ENCODE data around the gene CLDN24.

The CLDN24 gene

GRCh38 chr4:183299464-183299863 lies 22.8 kb downstream of the CLDN24 start:
- no peaks in the 10 kb centered on the region for H3F3A ChIP-seq (ENCODE audit: insufficient read depth)
- no peaks in the 10 kb centered on the region for H3K9me3 ChIP-seq (ENCODE audit: insufficient read depth, low read length)
- no peak overlapping the region for H3K4me2 ChIP-seq (ENCODE audit: low read depth, low read length, poor library complexity, severe bottlenecking)
- H3K9ac ChIP-seq (ENCODE audit: low read length) = no peak overlapping the region
- no peak for TF ChIP-seq EZH2phosphoT487 (conservative IDR thresholded peaks at IDR 0.05; ENCODE audit: low read length)
- TF ChIP-seq, protein P1, sequence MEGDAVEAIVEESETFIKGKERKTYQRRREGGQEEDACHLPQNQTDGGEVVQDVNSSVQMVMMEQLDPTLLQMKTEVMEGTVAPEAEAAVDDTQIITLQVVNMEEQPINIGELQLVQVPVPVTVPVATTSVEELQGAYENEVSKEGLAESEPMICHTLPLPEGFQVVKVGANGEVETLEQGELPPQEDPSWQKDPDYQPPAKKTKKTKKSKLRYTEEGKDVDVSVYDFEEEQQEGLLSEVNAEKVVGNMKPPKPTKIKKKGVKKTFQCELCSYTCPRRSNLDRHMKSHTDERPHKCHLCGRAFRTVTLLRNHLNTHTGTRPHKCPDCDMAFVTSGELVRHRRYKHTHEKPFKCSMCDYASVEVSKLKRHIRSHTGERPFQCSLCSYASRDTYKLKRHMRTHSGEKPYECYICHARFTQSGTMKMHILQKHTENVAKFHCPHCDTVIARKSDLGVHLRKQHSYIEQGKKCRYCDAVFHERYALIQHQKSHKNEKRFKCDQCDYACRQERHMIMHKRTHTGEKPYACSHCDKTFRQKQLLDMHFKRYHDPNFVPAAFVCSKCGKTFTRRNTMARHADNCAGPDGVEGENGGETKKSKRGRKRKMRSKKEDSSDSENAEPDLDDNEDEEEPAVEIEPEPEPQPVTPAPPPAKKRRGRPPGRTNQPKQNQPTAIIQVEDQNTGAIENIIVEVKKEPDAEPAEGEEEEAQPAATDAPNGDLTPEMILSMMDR (IDR thresholded peaks at IDR 0.05; ENCODE audit: insufficient read depth, low read length, poor library complexity, severe bottlenecking) = no peak
- no peaks in the 10 kb centered on the region for H3K9me2 ChIP-seq (replicated peaks; ENCODE audit: insufficient read depth, low read length)
- H3K36me3 ChIP-seq (ENCODE audit: low read length) = no peaks in the 10 kb centered on the region
- no peak overlapping the region for H3K4me3 ChIP-seq (ENCODE audit: insufficient read depth, low read length, poor library complexity, severe bottlenecking)
- no peak overlapping the region for H3K27ac ChIP-seq (ENCODE audit: low read depth, low read length)
- H3K27me3 ChIP-seq (ENCODE audit: low read length) = no peaks in the 10 kb centered on the region
- no peak overlapping the region for H2AFZ ChIP-seq (ENCODE audit: low read depth, low read length, severe bottlenecking)
- no peaks in the 10 kb centered on the region for H3K79me2 ChIP-seq (ENCODE audit: insufficient read depth, low read length)
- H4K20me1 ChIP-seq (ENCODE audit: low read depth, low read length) = no peaks in the 10 kb centered on the region

DNA sequence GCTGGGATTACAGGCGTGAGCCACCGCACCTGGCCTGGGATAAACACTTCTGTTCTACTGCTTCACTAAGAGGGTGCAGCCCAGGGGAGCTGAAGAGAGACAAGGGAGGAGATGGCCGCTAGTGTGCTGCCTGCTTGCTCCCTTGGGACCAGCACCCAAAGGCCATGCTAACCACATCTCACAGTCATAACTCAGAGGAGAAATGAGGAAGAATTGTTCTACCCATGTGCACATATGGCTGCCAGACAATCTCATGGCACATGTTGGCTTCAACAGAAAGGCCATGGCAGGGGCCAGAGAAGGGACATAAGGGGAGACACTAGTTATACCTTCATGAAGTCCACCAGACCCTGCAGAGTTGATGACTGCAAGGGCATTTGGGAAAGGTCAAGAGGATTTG lies 24.6 kb downstream of the CLDN24 start:
- Histone ChIP-seq H3K4me3 (ENCODE audit: insufficient read depth, low read length, poor library complexity, severe bottlenecking) (no peak overlapping the region), H3K9me2 (replicated peaks; ENCODE audit: insufficient read depth, low read length) (no peaks in the 10 kb centered on the region), H3K9ac (ENCODE audit: low read length) (no peak overlapping the region), H3K4me2 (ENCODE audit: low read depth, low read length, poor library complexity, severe bottlenecking) (no peak overlapping the region), H4K20me1 (ENCODE audit: low read depth, low read length) (no peaks in the 10 kb centered on the region), H2AFZ (ENCODE audit: low read depth, low read length, severe bottlenecking) (no peak overlapping the region), H3K79me2 (ENCODE audit: insufficient read depth, low read length) (no peaks in the 10 kb centered on the region), H3F3A (ENCODE audit: insufficient read depth) (no peaks in the 10 kb centered on the region), H3K36me3 (ENCODE audit: low read length) (no peaks in the 10 kb centered on the region), H3K9me3 (ENCODE audit: insufficient read depth, low read length) (no peaks in the 10 kb centered on the region), H3K27me3 (ENCODE audit: low read length) (no peaks in the 10 kb centered on the region), H3K27ac (ENCODE audit: low read depth, low read length) (no peak overlapping the region)
- TF ChIP-seq, protein P1 (IDR thresholded peaks at IDR 0.05; ENCODE audit: insufficient read depth, low read length, poor library complexity, severe bottlenecking) = no peak
- no peak for TF ChIP-seq EZH2phosphoT487 (conservative IDR thresholded peaks at IDR 0.05; ENCODE audit: low read length)

DNA sequence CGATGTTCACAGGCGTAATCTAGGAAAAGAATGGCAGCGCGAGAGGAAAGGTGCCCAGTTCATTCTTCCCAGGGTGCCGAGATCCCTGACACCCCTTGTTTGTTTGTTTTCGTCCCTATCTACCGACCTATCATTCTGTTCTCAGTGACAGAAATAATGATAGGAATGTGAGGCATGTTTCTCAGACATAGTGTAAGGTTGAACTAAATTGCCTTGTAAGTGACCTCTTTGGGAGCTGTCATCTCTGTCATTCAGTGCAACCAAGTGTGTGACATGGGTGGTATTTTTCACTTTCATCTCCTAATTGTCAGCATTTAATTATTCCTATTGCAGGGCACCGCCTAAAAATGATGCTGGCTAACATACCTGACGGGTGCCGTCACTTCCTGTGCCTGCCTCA lies 26.5 kb downstream of the CLDN24 start:
- H3K9me2 ChIP-seq (replicated peaks; ENCODE audit: insufficient read depth, low read length) = no peaks in the 10 kb centered on the region
- H3F3A ChIP-seq (ENCODE audit: insufficient read depth) = no peaks in the 10 kb centered on the region
- H3K9ac ChIP-seq (ENCODE audit: low read length) = no peak overlapping the region
- no peaks in the 10 kb centered on the region for H3K9me3 ChIP-seq (ENCODE audit: insufficient read depth, low read length)
- H3K4me2 ChIP-seq (ENCODE audit: low read depth, low read length, poor library complexity, severe bottlenecking) = no peak overlapping the region
- H3K27me3 ChIP-seq (ENCODE audit: low read length) = no peaks in the 10 kb centered on the region
- H3K79me2 ChIP-seq (ENCODE audit: insufficient read depth, low read length) = no peaks in the 10 kb centered on the region
- no peak overlapping the region for H3K4me3 ChIP-seq (ENCODE audit: insufficient read depth, low read length, poor library complexity, severe bottlenecking)
- TF ChIP-seq, protein P1 (IDR thresholded peaks at IDR 0.05; ENCODE audit: insufficient read depth, low read length, poor library complexity, severe bottlenecking) = no peak
- TF ChIP-seq EZH2phosphoT487 (conservative IDR thresholded peaks at IDR 0.05; ENCODE audit: low read length) = no peak
- no peak overlapping the region for H3K27ac ChIP-seq (ENCODE audit: low read depth, low read length)
- H2AFZ ChIP-seq (ENCODE audit: low read depth, low read length, severe bottlenecking) = no peak overlapping the region
- H3K36me3 ChIP-seq (ENCODE audit: low read length) = no peaks in the 10 kb centered on the region
- no peaks in the 10 kb centered on the region for H4K20me1 ChIP-seq (ENCODE audit: low read depth, low read length)

All from SU-DHL-6 (cell line).